Lower lobe of right lung (tissue), 2 donors: ENCODE results near the gene SUCLG2. TPM values are rescaled to one million over a fixed set of nuclear protein-coding genes. Genes with fewer than 3 reads are reported as not detected.
A peak's percentile ranks its signal among the peaks of the same experiment; 100 is the strongest.

ENCODE experiments used
- ATAC-seq, 2 donors: fragments of 200-7000 bp; cut with Tn5 transposase; one replicate each; pipeline ENCODE4 v1.9.1; 2020 to 2022; ENCODE audit warnings: mild to moderate bottlenecking in 2 of 2, moderate library complexity in 2 of 2
- DNase-seq: peaks from one replicate; pipeline ENCODE4 v3.0.0-alpha.2; 2020
- H3K27ac ChIP-seq: fragments of 200-600 bp; one replicate; pipeline ENCODE4 v1.8.0; 2022
- H3K27me3 ChIP-seq: fragments of 200-600 bp; one replicate; pipeline ENCODE4 v1.8.0; 2022; ENCODE audit warnings: low read depth
- H3K36me3 ChIP-seq: fragments of 200-600 bp; one replicate; pipeline ENCODE4 v1.8.0; 2022; ENCODE audit warnings: mild to moderate bottlenecking
- H3K4me1 ChIP-seq: fragments of 200-600 bp; one replicate; pipeline ENCODE4 v1.8.0; 2022
- H3K4me3 ChIP-seq: fragments of 200-600 bp; one replicate; pipeline ENCODE4 v1.8.0; 2022; ENCODE audit warnings: mild to moderate bottlenecking
- H3K9me3 ChIP-seq: fragments of 200-600 bp; one replicate; pipeline ENCODE4 v1.8.0; 2022
- CTCF ChIP-seq: fragments of 200-600 bp; IDR thresholded peaks from one replicate; pipeline ENCODE4 v1.8.0; 2022; ENCODE audit warnings: antibody characterized with exemption, mild to moderate bottlenecking
- intact Hi-C: fragments of 100-400 bp; cut with DNase I; formaldehyde crosslinking; loops from one replicate; pipeline ENCODE4 v1.11.0; 2022
- total RNA-seq: library from RNA; stranded (reverse); fragmentation: NEBNext Ultra II Directional; extraction: Animal tissue kit (Norgen Biotek cat#: 25700); gene quantifications from one replicate; pipeline ENCODE4 v1.2.1, GENCODE V29; 2021
- donor health status: DM: no; HTN: yes; CAD: no; lungs with severe emphysema.

SUCLG2 gene
- total RNA-seq, 1 donor from 2014 or later = 50.7 TPM

- ATAC-seq = peak in 1 of 2 donors; percentile 49
- no peak overlapping the region for H3K4me3 ChIP-seq
- TF ChIP-seq CTCF = no peak
- no peak for DNase-seq
- H3K9me3 ChIP-seq = no peaks in the 10 kb centered on the region
- H3K27me3 ChIP-seq = no peaks in the 10 kb centered on the region
- no peak overlapping the region for H3K27ac ChIP-seq
- H3K36me3 ChIP-seq = peaks cover 5% of the 10 kb centered on the region
- H3K4me1 ChIP-seq = no peaks in the 10 kb centered on the region
- intact Hi-C loops = no loop called here
Measured at GRCh38 chr3:67380118-67380517, 274.3 kb downstream of the SUCLG2 start.

GRCh38 chr3:67377299-67377698, 277.1 kb downstream of the SUCLG2 start:
- Histone ChIP-seq H3K27ac (no peak overlapping the region), H3K9me3 (no peaks in the 10 kb centered on the region), H3K4me3 (no peak overlapping the region), H3K36me3 (peaks cover 5% of the 10 kb centered on the region), H3K27me3 (no peaks in the 10 kb centered on the region), H3K4me1 (no peaks in the 10 kb centered on the region)
- no peak for TF ChIP-seq CTCF
- ATAC-seq (no peak), DNase-seq (no peak)
- intact Hi-C loops = no loop called here

- H3K4me3 ChIP-seq = no peak overlapping the region
- no peaks in the 10 kb centered on the region for H3K27me3 ChIP-seq
- TF ChIP-seq CTCF = no peak
- no peak for DNase-seq
- no peaks in the 10 kb centered on the region for H3K9me3 ChIP-seq
- peaks cover 5% of the 10 kb centered on the region for H3K36me3 ChIP-seq
- H3K4me1 ChIP-seq = no peaks in the 10 kb centered on the region
- ATAC-seq = no peak
- intact Hi-C loops = no loop called here
- H3K27ac ChIP-seq = no peak overlapping the region
Measured at GRCh38 chr3:67376416-67376815, 278.0 kb downstream of the SUCLG2 start.

GRCh38 chr3:67375976-67376375, 278.4 kb downstream of the SUCLG2 start:
- H3K9me3 ChIP-seq = no peaks in the 10 kb centered on the region
- no peaks in the 10 kb centered on the region for H3K27me3 ChIP-seq
- H3K36me3 ChIP-seq = peaks cover 5% of the 10 kb centered on the region
- H3K4me1 ChIP-seq = no peaks in the 10 kb centered on the region
- no peak for DNase-seq
- no peak overlapping the region for H3K4me3 ChIP-seq
- ATAC-seq = no peak
- no peak for TF ChIP-seq CTCF
- H3K27ac ChIP-seq = no peak overlapping the region
- intact Hi-C loops = no loop called here

GRCh38 chr3:67362686-67363085, 291.7 kb downstream of the SUCLG2 start:
- H3K4me1 ChIP-seq = no peaks in the 10 kb centered on the region
- TF ChIP-seq CTCF = no peak
- H3K4me3 ChIP-seq = no peak overlapping the region
- H3K27me3 ChIP-seq = no peaks in the 10 kb centered on the region
- no peaks in the 10 kb centered on the region for H3K36me3 ChIP-seq
- DNase-seq (no peak), ATAC-seq (no peak)
- no peak overlapping the region for H3K27ac ChIP-seq
- intact Hi-C loops = no loop called here
- no peaks in the 10 kb centered on the region for H3K9me3 ChIP-seq

- intact Hi-C loops = no loop called here
- Histone ChIP-seq H3K27ac (no peak overlapping the region), H3K4me3 (no peak overlapping the region), H3K9me3 (no peaks in the 10 kb centered on the region), H3K36me3 (no peaks in the 10 kb centered on the region), H3K4me1 (no peaks in the 10 kb centered on the region), H3K27me3 (no peaks in the 10 kb centered on the region)
- DNase-seq = no peak
- ATAC-seq = no peak
- TF ChIP-seq CTCF = no peak
Measured at GRCh38 chr3:67361770-67362169, 292.6 kb downstream of the SUCLG2 start.
